Cardiac fibroblast (primary cell): ENCODE results near the gene CFAP61.
"Not testable (repeated sequence)": the region's sequence is repeated elsewhere in the genome, so short reads cannot be mapped to it uniquely, and the experiment has no call there.

ENCODE experiments used
- DNase-seq, 2 donors: peaks; one replicate each; pipeline versions ENCODE4 v3.0.0 to v3.0.0-alpha.2; 2010; ENCODE audit warnings: low read depth in 2 of 2
- H3K4me3 ChIP-seq, 2 donors: replicated peaks in 1 of 2; 1 replicate in 1 of 2; 2 replicates in 1 of 2; pipeline ENCODE4 v1.5.1; 2011; ENCODE audit warnings: low read depth in 2 of 2, low read length in 2 of 2, mild to moderate bottlenecking in 2 of 2, moderate library complexity in 1 of 2
- TF ChIP-seq, protein P1 (sequence below): IDR thresholded peaks from one replicate; pipeline ENCODE4 v1.5.1; 2011; ENCODE audit warnings: low read depth, mild to moderate bottlenecking, low read length, inconsistent platforms

CFAP61 gene, protein sequence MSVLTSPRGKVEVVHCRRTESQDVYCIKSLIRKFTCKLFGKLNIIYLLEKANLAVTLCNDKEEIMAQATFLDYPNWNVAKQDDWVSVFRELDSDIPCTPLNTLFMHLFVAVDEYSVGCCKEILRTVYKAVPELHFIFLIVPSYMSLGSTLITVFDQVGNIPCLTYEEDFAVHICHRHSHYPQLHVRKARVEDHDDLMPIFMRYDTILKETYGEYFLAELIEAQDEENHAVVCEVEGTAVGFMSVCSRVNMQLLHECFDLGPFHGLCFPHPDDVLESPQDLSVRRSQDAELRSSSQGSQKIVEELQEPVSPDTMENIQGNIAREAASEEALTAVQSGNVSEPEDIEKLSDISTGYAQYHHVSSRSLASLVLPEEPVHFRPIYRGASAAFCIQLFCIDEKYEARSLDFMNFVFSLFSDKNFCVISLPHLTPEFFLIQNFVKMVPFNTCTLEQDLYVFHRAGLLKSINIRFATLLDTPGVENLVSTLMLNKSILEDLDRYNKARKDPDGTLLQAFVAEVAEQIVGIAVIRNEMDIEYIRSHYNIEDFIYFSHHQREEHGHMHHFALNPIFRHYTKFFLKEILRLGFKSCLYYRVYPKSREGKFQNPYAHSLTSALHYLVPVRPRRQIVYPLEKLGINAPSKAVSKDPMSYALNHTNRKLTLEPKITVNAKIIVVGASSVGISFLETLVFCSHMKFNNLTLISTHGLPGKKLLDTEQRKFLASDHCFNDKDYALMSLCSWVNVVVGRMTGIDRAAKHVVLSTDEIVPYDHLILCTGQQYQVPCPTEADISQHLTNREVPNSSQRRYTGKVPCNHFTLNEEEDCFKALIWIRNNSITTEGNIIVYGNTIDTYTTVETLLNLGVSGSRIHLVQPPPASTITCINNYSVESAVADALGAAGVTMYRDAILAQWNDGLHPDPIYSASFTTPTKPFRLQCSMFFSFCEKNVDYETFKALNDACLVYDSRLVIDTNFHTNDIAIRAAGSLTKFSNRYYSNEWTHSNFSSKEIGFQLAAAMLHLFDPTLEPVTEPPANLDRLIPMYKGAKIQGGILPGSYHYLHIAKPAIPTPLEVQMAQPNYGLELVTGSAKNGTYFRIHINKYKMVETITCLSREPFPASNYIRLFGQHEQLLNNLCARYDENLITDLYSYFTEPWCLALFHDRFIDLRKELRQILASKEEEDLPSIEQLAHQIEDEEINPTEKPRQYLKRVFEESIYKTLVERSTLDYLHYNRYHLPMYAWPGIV

DNA sequence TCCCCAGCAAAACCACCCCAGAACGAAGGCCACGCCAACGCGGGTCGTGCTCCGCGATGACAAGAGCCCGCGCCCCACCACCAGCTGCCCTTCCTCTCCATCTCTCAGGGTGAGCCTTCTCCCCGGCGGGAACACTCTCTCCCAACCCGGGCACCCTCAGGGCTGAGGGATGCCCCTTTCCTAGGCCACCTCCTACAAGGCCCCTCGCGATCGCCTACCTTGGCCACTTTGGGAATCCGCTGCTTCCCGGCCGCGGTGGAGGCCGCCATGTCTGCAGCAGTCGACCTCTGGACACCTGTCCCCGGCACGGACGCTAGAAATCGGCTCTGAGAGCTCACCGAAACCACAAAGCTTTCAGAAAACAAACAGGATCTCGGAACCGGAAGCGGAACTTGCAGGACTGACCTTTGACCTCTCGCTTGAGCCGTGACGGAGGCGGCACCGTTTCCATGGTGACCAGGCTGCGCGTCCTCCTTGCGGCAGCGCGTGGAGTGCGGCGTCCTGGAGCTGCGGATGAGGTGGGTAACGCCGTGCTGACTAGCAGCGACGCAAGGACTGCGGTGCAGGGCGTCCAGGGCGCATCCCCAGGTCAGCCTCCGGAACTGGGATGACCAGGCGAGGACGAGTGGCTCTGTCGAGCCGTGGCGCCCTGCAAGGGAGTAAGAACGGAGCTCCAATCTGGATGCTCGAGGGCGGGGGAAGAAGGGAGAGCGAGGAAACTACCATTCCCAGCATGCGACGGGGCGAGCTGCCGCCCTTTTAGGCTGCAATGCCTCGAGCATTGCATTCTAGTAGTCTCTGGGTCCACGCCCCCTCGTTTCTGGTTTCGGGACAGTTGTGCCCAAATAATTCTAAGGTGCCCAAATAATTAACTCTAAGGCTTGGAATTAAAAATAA lies at the start of gene CFAP61, which contains the start of gene CRNKL1:
Gene CFAP61, plus strand, starts transcription at position 459 of the 897 bp plus-strand sequence. CDS start 4,122 bp downstream, outside the sequence.
Gene CRNKL1, minus strand, starts transcription at position 393 of the 897 bp plus-strand sequence. Its CDS starts 124 bp downstream, at position 269.
- peak within 1 kb of the TSS; percentile 84 to 98 for H3K4me3 ChIP-seq
- peak; percentile 97 to 98 for DNase-seq
- TF ChIP-seq, protein P1, sequence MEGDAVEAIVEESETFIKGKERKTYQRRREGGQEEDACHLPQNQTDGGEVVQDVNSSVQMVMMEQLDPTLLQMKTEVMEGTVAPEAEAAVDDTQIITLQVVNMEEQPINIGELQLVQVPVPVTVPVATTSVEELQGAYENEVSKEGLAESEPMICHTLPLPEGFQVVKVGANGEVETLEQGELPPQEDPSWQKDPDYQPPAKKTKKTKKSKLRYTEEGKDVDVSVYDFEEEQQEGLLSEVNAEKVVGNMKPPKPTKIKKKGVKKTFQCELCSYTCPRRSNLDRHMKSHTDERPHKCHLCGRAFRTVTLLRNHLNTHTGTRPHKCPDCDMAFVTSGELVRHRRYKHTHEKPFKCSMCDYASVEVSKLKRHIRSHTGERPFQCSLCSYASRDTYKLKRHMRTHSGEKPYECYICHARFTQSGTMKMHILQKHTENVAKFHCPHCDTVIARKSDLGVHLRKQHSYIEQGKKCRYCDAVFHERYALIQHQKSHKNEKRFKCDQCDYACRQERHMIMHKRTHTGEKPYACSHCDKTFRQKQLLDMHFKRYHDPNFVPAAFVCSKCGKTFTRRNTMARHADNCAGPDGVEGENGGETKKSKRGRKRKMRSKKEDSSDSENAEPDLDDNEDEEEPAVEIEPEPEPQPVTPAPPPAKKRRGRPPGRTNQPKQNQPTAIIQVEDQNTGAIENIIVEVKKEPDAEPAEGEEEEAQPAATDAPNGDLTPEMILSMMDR, result no peak

DNA sequence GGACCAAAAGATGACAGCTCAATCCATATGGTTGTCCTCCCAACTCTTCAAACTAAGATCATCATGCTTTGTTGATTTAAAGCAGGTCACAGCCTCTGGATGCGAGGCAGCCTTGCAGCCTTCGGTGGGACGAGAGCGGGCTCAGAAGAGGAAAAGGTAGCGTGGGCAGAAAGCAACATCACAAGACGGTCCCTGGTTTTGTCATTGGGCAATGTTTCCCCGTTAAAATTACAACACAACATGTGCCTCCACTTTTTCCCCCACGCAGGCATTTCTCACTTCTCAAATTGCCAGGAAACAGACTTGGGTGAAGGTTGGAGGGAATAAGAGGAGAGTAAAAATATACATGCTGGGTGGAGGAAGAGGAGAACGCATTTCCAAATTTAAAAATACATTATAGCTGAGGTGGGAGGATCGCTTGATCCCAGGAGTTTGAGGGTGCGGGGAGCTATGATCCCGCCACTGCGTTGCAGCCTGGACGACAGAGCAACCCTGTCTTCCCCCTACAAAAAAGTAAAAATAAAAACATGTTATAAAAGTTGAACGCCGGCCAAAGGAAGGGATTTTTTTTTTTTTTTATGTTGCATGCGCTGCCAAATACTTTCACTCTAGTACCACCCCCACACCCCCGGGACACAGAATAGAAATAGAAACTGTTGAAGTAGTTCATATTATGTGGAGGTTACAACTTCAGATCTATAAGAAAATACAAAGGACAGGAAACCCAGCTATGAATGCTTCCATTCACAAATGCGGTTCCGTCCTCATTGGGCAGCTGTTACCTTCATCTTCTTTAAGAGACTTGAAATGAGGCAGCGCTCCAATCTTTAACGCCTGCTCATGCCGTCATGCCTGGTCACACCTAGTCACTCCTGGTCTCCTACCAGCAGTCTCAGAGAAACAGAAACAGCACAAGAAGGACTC lies 49.0 kb upstream of the CFAP61 start:
- peak overlapping the region in 1 of 2 donors; percentile 15 for H3K4me3 ChIP-seq
- TF ChIP-seq, protein P1, result no peak
- DNase-seq, result peak; percentile 76 to 79

DNA sequence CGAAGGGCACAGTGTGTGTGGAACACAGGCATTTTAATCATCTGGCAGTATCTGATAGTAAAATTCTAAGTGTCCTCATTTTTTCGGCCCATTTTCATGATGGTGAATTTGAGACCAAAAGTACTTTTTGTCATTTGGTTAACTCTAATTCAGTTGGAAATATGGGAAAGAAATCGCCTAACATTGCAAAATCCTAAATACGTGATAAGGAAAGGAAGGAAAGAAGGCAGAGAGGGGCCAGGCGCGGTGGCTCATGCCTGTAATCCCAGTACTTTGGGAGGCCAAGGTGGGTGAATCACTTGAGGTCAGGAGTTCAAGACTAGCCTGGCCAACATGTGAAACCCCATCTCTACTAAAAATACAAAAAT lies 48.4 kb upstream of the CFAP61 start:
- H3K4me3 ChIP-seq, result peak overlapping the region in 1 of 2 donors; percentile 15

DNA sequence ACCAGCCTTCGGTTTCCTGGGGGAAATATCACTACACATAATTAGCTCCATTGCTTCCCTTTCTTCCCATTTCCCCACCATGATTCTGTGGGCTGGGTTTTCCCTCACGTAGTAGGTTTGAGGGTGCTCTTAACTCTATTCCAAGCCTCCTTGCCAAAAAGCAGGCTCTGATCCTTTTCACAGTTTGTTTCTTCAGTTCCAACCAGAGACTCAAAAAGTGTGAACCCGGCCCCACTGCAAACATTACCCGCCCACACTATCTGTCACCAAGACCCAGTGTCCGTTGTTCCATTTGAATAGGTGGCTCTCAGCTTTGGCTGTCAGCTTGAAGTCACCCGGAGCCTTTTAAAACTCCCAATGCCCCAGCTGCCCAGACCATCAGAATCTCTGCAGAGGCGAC lies 47.0 kb upstream of the CFAP61 start:
- no peak overlapping the region for H3K4me3 ChIP-seq
- TF ChIP-seq, protein P1, result no peak
- no peak for DNase-seq

More for the DNA sequence above, 48.4 kb upstream of the CFAP61 start:
- DNase-seq, result not testable (repeated sequence)

DNA sequence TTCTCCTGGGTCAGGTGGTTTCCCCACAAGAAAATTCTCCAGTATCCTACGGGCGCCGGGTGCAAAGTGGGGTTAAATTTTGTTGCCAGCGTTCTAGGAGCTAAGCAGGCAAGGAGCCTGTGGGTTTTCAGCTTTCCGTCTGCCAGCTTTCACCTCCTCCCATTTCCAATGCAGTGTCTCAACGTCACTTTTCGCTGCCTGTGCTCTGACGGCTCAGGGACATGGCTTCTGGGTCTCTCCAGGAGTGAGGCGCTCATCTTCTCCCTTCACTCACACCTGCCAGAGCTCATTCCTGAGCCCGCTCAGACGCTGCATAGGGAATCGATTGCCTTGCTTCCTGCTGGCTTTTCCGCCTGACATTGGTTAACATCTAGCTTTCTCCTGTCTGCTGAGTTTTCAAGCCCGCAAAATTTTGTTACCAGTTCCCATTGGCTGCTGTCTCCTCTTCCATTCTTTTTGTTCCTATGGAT lies 42.5 kb upstream of the CFAP61 start:
- TF ChIP-seq, protein P1, result no peak
- DNase-seq, result no peak
- H3K4me3 ChIP-seq, result no peak overlapping the region
